ENCODE measurements around the gene RASGRF1. TPM values are rescaled to one million over a fixed set of nuclear protein-coding genes. Genes with fewer than 3 reads are reported as not detected.

The RASGRF1 gene
- total RNA-seq, 1 donor from 2014 or later = 0.41 TPM

- peaks cover 25% of the 10 kb centered on the region for H3K27me3 Mint-ChIP-seq
- TF ChIP-seq CTCF (conservative IDR thresholded peaks at IDR 0.05) = no peak
- no peak overlapping the region for H3K27ac Mint-ChIP-seq
- H3K4me1 Mint-ChIP-seq (ENCODE audit: unreplicated experiment) = no peaks in the 10 kb centered on the region
- no peak for DNase-seq (ENCODE audit: extremely low spot score, unreplicated experiment)
- H3K9me3 Mint-ChIP-seq = no peaks in the 10 kb centered on the region
- H3K36me3 Mint-ChIP-seq = no peaks in the 10 kb centered on the region
- no peak overlapping the region for H3K4me3 Mint-ChIP-seq
Measured at GRCh38 chr15:79053894-79054293, 36.7 kb downstream of the RASGRF1 start.

GRCh38 chr15:79051941-79052731, 38.4 kb downstream of the RASGRF1 start:
- H3K27ac Mint-ChIP-seq = no peak overlapping the region
- no peaks in the 10 kb centered on the region for H3K4me1 Mint-ChIP-seq (ENCODE audit: unreplicated experiment)
- no peak for DNase-seq (ENCODE audit: extremely low spot score, unreplicated experiment)

GRCh38 chr15:79051029-79051428, 39.6 kb downstream of the RASGRF1 start:
- H3K27me3 Mint-ChIP-seq = peaks cover 14% of the 10 kb centered on the region
- H3K4me3 Mint-ChIP-seq = no peak overlapping the region
- no peak overlapping the region for H3K27ac Mint-ChIP-seq
- H3K9me3 Mint-ChIP-seq = no peaks in the 10 kb centered on the region
- TF ChIP-seq CTCF (conservative IDR thresholded peaks at IDR 0.05) = no peak
- no peaks in the 10 kb centered on the region for H3K4me1 Mint-ChIP-seq (ENCODE audit: unreplicated experiment)
- H3K36me3 Mint-ChIP-seq = no peaks in the 10 kb centered on the region
- DNase-seq (ENCODE audit: extremely low spot score, unreplicated experiment) = no peak

More at GRCh38 chr15:79051941-79052731, 38.4 kb downstream of the RASGRF1 start:
- Mint-ChIP-seq H3K36me3 (no peaks in the 10 kb centered on the region), H3K9me3 (no peaks in the 10 kb centered on the region), H3K27me3 (peaks cover 19% of the 10 kb centered on the region), H3K4me3 (no peak overlapping the region)
- no peak for TF ChIP-seq CTCF (conservative IDR thresholded peaks at IDR 0.05)

GRCh38 chr15:79050341-79050740, 40.2 kb downstream of the RASGRF1 start:
- H3K36me3 Mint-ChIP-seq = no peaks in the 10 kb centered on the region
- H3K27ac Mint-ChIP-seq = no peak overlapping the region
- H3K27me3 Mint-ChIP-seq = peaks cover 10% of the 10 kb centered on the region

GRCh38 chr15:79049416-79049815, 41.2 kb downstream of the RASGRF1 start:
- Mint-ChIP-seq H3K27ac (no peak overlapping the region), H3K9me3 (no peaks in the 10 kb centered on the region), H3K4me3 (no peak overlapping the region), H3K36me3 (no peaks in the 10 kb centered on the region), H3K27me3 (peaks cover 10% of the 10 kb centered on the region), H3K4me1 (ENCODE audit: unreplicated experiment) (no peaks in the 10 kb centered on the region)
- no peak for DNase-seq (ENCODE audit: extremely low spot score, unreplicated experiment)
- no peak for TF ChIP-seq CTCF (conservative IDR thresholded peaks at IDR 0.05)

More at GRCh38 chr15:79050341-79050740, 40.2 kb downstream of the RASGRF1 start:
- no peak for DNase-seq (ENCODE audit: extremely low spot score, unreplicated experiment)
- H3K4me1 Mint-ChIP-seq (ENCODE audit: unreplicated experiment) = no peaks in the 10 kb centered on the region
- no peak for TF ChIP-seq CTCF (conservative IDR thresholded peaks at IDR 0.05)
- H3K9me3 Mint-ChIP-seq = no peaks in the 10 kb centered on the region
- H3K4me3 Mint-ChIP-seq = no peak overlapping the region
